GM13977 (cell line): Measurements from ENCODE around the gene S100A3.

Source experiments
- DNase-seq: peaks from one replicate; pipeline ENCODE4 v3.0.0; 2012; ENCODE audit warnings: low spot score
- in situ Hi-C: fragments of 300-500 bp; cut with MboI; formaldehyde crosslinking; loops from one replicate; pipeline ENCODE4 v1.12.0; 2022; ENCODE audit warnings: low sequenced_read_pairs, low pct_unique_long_range_greater_than_20kb, mixed read lengths, inconsistent platforms; ENCODE audit not compliant: unreplicated experiment
- TF ChIP-seq, protein P1 (sequence below): IDR thresholded peaks from 2 replicates; pipeline ENCODE4 v1.5.1; 2012; ENCODE audit warnings: mild to moderate bottlenecking, control low read depth; ENCODE audit not compliant: insufficient read depth; ENCODE audit errors: extremely low read depth, missing control alignments

Gene S100A3

DNA sequence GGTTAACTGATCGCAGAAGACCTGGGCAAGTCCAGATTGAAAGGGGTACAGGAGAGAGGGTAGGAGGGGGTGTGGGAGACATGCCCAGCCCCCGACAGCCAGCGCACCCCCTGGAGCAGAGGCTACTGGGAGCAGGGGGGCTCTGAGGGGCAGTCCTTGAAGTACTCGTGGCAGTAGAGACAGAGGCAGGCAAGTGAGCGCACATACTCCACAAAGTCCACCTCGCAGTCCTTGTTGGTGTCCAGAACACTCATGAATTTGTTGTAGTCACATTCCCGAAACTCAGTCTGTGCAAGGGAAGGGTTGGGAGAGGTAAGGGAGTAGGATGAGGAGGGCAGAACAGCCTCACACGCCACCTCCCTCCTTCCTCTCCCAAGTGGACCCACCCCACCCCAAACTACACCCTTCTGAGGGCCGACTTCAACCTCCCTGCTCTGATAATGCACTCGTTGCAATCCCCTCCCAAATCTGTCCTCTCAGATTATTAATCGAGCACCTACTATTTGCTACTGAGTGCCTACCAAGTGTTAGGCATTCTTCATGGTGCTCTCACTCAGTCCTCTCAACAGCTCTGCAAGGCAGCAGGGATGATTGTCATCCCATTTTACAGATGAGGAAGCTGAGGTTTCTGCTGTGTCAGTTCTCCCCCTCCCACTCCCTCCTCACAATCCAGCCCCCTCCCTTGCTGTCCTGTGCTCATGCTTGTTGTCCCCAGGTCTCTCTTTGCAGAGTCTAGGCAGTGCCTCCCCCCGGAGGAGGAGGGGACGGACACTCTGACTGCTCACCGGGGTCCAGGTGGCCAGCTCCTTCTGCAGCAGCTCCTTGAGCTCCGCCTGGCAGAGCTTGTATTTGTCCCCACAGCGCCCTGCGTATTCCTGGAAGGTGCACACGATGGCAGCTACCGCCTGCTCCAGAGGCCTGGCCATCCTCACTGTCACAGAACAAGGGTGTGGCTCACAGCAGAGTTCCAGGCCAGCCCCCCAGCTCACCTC lies 1.2 kb downstream of the S100A3 start:
- TF ChIP-seq, protein P1, sequence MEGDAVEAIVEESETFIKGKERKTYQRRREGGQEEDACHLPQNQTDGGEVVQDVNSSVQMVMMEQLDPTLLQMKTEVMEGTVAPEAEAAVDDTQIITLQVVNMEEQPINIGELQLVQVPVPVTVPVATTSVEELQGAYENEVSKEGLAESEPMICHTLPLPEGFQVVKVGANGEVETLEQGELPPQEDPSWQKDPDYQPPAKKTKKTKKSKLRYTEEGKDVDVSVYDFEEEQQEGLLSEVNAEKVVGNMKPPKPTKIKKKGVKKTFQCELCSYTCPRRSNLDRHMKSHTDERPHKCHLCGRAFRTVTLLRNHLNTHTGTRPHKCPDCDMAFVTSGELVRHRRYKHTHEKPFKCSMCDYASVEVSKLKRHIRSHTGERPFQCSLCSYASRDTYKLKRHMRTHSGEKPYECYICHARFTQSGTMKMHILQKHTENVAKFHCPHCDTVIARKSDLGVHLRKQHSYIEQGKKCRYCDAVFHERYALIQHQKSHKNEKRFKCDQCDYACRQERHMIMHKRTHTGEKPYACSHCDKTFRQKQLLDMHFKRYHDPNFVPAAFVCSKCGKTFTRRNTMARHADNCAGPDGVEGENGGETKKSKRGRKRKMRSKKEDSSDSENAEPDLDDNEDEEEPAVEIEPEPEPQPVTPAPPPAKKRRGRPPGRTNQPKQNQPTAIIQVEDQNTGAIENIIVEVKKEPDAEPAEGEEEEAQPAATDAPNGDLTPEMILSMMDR, result no peak
- in situ Hi-C loops, result no loop called here
- DNase-seq, result no peak

DNA sequence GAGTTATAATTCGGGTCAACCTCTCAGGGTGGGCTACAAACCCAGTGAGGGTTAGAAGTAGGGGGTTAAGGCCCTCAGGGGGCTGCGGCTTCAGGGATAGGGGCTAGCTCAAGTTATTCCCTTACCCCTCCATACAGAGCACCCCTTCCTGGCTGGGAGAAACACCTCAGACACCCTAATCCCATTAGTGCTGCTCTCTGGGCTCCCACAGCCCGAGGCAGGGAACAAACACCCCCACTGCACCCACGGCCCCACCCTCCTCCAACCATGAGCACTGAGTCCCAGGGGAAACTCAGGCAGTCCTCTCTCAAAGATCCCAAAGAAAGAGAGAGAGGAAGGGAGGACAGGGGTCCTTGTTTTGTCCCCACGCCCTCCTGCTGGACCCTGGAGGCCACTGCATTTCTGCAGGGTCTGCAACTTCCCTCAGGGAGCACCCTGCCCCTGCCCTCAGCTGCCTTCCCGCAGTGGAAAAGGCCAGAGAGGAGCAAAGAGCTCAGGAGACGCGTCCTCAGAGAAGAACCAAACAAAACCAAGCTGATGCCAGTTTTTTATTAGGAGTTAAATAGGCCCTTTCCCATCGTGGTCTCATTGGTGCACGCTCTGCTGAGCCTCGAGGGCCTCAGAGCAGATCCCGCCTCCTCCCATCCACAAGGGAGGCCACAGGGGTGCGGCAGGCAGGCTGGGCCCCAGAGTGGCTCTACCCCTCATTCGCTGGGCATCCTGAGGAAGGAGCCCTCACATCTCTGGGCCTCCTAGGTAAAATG lies 2.1 kb downstream of the S100A3 start:
- in situ Hi-C loops, result no loop called here
- TF ChIP-seq, protein P1, result no peak
- no peak for DNase-seq

DNA sequence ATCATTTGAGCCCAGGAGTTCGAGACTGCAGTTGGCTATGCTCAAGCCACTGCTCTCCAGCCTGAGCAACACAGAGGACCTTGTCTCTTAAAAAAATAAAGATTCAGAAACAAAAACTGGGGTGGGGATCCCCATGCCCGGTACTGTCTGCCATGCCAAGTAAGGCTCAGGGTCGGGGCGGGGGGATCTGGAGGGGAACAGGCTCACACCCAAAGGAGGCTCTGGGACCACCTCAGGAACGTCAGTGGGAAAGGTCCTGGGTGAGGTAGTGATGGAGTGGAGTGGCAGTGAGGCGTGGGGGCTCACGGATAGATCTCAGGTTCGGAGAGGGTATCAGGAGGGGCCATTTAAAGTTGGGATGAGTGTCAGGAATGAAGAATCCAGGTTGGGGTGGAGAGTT lies 2.7 kb downstream of the S100A3 start:
- DNase-seq, result no peak
- TF ChIP-seq, protein P1, result no peak
- in situ Hi-C loops, result no loop called here

DNA sequence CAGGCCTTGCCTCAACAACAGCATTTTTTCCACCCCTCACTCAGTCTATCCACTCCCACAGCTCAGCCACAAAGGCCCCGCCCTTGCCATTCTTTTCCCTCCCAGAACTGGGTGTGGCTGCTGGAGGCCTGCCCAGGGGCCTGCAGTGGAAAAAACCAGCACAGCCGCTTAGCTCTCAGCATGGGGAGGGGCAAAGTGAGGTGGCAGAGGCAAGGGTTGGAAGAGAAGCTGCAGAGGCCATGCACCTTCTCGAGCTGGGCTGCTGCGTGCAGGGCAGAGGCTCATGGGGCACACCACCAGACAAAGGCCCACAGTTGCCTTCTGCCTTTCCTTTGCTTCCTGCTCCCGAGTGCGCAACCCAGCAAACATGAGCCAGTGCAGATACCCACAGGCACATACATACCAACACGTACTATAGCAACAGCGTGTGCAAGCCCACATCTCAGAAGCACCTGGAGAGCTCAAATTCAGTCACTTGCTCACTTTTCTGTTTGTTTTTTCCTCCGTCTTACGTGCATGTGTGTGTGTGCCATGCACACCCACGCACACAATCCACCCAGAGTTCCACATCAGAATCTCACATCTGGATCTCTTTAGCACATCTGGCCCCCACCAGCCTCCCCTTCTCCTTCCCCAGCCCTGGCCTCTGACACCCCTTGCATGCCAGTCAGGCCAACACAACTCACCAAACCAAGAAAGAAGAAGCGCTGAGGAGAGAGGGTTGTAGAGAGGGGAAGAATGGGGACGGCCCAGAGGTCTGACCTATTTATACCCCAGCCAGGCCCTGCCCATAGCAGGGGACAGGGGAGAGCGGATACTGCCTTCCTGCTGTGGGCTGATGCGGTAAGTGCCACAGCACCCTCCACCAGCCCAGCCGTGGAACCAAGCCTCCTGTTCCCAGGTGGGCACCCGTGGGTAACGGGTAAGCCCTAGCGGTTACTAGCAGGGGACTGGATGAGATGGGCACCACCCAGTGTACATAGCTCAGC lies 3.7 kb downstream of the S100A3 start, which contains the start of gene S100A4:
S100A4 (minus strand) TSS at position 740 of the 989 bp plus-strand sequence. CDS start 1,012 bp downstream, outside the sequence.
- in situ Hi-C loops, result no loop called here

DNA sequence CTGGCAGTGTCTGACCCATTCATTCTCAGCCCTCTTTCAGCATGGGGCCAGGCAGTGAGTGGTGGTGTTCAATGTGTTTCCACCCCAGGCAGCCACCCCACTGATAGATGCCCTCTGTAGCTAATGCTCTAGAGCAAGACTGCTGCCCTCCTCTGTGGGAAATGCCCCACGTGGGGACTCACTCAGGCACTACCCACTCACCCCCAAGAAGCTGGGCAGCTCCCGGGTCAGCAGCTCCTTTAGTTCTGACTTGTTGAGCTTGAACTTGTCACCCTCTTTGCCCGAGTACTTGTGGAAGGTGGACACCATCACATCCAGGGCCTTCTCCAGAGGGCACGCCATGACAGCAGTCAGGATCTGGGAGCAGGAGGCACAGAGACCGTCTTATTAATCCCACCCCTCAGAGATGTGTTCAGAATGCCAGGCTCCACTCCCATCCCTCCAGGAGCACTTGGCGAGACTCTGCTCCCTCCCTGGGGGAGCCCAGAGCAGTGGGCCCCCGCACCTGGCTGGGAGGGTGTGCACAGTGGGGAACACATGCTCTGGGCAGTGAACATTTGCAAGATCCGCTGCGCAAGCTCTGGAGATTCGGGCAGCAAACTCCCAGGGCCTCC lies 4.5 kb downstream of the S100A3 start:
- in situ Hi-C loops, result no loop called here
- TF ChIP-seq, protein P1, result no peak
- DNase-seq, result no peak

More for the DNA sequence above, 3.7 kb downstream of the S100A3 start, which contains the start of gene S100A4:
- TF ChIP-seq, protein P1, result no peak
- DNase-seq, result peak; percentile 74
